GM19467 (cell line): ENCODE results near the gene SLC37A2.
A peak's percentile ranks its signal among the peaks of the same experiment; 100 is the strongest.
"Not testable (repeated sequence)": the region's sequence is repeated elsewhere in the genome, so short reads cannot be mapped to it uniquely, and the experiment has no call there.

ENCODE experiments used
- ATAC-seq: cut with Tn5 transposase; IDR thresholded peaks from one replicate; pipeline ENCODE4 v1.9.1; 2021; ENCODE audit warnings: mild to moderate bottlenecking, moderate library complexity; ENCODE audit not compliant: unreplicated experiment

SLC37A2 gene

DNA sequence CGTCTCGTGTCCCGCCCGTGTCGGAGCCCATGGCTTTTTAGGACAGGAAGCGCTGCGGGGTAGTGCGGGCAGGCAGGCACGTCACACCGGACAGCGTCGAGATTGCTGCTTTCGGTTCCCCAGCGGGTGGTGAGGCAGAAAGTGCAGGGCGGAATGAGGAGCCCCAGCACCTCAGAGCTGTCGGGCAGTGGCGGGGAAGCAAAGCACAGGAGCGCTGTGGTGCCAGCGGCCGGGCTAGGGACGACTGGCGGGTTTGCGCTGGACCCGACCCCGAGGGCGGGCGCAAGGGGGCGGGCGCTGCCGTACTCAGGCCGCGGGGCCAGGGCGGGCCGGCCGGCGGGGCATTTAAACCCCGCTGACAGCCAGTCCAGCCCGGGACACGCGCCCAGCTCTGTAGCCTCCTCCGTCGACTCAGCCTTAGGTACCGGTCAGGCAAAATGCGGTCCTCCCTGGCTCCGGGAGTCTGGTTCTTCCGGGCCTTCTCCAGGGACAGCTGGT, at the start of gene SLC37A2:
SLC37A2 (plus strand) TSS at position 375 of the 498 bp plus-strand sequence; CDS start at position 438, 63 bp downstream.
- peak; percentile 91 for ATAC-seq

DNA sequence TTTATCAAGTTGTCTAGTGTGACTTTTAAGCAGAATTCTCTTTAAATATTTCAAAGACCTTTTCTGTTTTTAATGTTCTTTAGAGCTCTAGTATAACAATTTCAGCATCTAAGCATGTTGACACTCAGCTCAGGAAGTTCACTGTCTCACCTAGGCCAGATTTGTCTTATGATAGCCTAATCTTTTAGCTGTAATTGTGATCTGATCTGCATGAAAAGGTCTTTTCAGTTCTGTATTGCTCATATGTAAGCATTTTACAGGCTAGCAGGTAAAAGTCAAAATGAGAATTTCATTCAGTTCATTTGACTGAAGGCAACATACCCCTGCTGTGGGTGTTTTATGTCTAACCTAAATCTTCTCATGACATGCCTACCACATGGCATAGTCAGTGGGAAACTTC, 46.7 kb upstream of the SLC37A2 start:
- ATAC-seq, result no peak

DNA sequence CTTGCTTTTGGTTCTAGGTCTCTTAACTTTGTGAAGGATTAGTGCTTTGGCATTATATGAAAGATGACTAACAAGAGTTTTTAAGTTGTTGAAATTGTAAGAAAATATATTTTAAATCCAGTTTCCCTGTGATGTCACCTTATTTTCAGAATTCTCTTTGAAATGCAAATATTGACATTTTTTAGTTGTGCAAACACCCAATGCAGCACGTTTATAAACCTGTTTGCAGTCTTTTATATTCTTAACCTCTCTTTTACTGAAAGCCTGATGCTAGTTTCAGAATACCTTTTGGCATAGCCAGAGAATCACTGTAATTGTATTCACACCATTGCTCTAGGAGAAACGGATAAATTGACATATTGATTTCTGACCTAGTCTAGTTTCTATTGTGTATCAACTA, 42.8 kb upstream of the SLC37A2 start:
- no peak for ATAC-seq

DNA sequence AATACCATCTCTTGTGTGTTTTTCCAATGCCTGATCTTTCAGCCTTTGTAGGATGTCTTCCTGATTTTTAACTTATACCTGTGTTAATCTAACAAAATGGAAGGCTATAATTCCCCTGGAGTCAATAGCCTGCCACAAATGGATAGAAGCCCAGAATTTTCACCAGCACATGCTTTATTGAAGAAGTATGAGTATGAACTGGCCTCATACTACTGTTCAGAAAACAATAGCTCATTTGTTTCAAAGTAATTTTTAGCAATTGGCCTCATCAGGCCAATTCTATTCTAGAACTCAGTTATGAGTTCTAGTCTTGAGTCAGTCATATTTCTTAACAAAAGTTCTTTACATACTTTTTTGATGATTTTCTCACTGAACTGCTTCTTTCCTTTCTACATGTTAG, 40.6 kb upstream of the SLC37A2 start:
- ATAC-seq, result no peak

- ATAC-seq, result no peak
Measured at GRCh38 chr11:125025968-125026367, 37.1 kb upstream of the SLC37A2 start.

DNA sequence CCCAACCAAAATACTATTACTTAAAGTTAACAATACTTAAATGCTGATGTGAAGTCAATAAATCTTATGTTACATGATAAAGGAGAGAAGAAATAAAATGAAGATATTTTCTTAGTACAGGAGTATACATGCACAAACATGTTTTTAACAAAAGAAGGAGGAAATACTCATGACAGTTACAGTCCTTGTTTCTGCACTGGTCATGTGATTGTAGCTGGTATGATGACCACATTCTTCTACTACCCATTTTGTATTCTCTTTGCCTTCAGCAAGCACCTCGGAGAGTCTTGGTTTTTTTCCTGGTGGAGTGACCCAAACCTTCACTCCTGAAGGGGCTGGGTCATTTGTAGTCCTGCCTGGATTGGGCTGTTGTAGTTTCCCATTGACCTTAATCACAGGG, 33.7 kb upstream of the SLC37A2 start:
- ATAC-seq, result not testable (repeated sequence)

DNA sequence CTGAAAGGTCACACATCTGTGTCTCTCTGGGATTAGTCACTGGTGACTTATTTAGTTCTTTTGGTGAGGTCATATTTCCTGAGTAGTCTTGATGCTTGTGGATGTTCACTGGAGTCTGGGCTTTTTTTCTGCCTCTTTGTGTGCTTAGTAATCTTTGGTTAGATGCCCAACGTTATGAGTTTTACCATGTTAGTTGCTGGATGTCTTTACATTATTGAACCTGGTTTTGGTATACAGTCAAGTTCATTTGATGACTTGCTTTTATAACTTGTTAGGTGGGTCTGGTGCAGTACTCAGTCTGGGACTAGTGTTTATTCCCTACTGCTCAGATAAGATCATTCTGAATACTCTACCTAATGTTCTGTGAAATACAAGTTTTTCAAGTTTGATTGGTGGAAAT, 26.2 kb upstream of the SLC37A2 start:
- no peak for ATAC-seq

GRCh38 chr11:125049164-125049792, 13.8 kb upstream of the SLC37A2 start:
- ATAC-seq, result no peak

- no peak for ATAC-seq
Measured at GRCh38 chr11:125052047-125052446, 11.1 kb upstream of the SLC37A2 start.

- ATAC-seq, result no peak
Measured at GRCh38 chr11:125053167-125053566, 9.9 kb upstream of the SLC37A2 start.

DNA sequence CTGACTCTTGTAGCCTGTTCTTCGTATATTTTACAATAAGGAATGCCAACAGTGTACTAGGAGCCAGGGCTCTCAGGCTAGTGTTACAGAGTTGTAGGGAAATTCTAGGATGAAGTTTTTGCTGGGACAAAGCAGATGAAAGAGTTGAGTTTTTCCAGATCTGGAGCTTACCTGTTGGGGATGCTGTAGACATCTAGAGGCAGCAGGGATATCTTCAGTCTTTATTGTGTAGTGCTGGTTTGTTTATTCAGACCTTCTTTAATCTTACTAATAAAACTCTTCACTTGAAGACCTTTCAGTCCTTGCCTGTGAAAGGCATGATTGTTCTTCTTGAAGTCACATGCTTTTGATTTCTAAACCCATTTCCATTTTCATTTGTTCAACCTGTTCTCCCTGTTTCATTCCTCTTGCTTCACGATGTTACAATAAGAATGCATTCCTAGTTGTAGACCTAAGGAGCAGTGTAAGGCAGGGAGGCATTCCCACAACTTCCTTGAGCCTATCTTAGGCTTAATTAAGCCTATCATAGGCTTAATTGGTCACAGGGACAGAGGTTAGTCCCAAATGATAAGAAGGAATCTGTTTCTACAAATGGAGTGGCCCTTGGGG, 7.9 kb upstream of the SLC37A2 start:
- no peak for ATAC-seq

GRCh38 chr11:125056111-125056510, 7.0 kb upstream of the SLC37A2 start:
- ATAC-seq, result not testable (repeated sequence)

GRCh38 chr11:125056931-125057692, 6.0 kb upstream of the SLC37A2 start:
- no peak for ATAC-seq

GRCh38 chr11:125057693-125058016, 5.5 kb upstream of the SLC37A2 start:
- ATAC-seq, result no peak

- no peak for ATAC-seq
Measured at GRCh38 chr11:125061281-125061680, 1.8 kb upstream of the SLC37A2 start.

DNA sequence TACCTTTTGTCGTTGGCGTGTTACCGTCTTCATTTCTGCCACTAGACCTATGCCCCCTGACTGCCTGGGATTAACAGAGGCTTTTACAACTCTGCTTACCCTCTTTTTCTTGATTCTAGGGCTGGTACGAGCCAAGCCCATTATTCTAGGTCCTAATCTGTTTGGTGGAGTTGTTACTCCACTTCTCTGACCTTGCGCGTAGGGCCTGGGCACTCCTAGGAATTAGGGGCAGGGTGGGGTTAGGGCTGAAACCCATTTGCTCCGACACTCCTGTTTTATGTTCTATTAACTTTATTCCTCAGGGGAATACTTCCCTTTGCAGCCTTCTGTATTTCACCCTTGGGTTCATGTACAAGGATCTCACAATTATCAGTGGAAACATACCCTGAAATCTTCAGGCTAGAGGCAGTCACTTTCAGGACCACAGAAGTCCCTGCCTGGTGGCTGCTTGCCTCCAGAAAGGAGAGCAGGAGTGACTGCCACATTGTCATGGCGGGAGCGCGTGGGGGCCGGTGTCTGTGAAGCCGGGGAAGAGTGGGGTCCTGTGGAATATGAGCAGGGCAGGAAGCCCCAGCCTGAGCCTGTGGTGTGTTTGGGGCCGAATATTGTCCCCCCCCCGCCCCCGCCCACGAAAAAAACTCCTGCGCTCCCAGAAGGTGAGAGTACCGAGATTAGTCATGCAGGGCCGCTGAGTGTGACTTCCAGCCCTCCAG, 731 bp upstream of the SLC37A2 start:
- no peak for ATAC-seq

DNA sequence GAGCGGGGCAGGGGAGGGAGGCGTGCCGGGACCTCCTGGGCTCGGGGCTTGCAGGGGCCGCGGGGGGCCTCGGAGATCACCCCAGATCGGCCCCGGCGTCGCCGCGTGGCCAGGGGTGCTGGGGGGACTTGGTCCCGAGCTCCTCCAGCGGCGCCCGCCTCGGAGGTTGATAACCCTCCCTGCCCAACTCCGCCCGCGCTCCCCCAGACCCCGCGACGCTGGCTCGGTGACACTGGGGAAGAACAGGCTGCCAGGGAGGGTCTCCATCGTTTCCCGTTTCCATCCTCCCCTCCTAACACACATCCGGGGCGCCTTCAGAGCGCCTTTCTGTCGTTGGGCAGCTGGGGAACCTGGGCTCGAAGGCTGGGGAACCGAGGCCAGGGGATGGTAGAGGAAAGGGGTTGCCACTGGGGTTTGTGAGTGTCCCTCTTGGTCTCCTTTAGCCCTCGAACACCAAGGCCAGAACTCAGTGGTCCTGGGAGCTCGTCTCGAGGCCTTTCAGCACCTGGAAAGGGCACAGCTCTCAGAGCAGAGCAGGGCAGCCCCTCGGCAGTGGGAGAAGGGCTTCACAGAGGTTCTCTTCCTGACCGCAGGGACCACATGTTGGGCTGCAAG, 431 bp downstream of the SLC37A2 start:
- ATAC-seq, result peak; percentile 23

DNA sequence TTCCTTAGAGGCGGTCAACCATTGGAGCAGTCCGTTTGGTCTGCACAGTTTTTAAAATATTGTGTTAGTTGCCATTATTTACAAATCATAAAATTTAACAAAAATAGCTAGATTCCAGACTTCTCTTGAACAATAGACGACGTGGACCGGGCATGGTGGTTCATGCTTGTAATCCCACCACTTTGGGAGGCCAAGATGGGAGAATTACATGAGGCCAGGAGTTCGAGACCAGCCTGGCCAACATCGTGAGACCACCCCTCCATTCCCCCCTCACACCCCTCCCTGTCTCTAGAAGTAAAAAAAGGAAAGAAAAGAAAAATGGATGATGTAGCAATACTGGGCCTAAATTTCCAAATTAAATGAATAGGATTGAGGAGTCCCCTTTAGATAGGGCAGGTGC, 965 bp downstream of the SLC37A2 start:
- ATAC-seq, result no peak

DNA sequence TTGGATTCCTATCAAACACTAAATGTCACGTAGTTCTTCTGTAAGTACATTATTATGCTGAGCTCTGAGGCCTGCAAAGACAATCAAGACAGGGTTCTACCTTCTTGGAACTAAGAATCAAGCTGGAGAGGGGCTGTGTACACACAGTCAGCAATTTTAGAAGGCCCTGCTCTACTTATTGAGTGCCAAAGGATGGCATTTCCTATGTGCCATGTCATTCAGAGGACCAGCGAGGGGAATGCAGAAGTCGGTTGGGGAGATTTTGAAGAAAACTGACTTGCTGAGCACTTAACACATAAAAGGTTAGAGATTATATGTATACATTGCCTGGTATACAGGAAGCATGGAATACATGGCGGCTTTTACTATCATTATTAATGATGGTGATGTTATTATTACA, 5.3 kb downstream of the SLC37A2 start:
- no peak for ATAC-seq

DNA sequence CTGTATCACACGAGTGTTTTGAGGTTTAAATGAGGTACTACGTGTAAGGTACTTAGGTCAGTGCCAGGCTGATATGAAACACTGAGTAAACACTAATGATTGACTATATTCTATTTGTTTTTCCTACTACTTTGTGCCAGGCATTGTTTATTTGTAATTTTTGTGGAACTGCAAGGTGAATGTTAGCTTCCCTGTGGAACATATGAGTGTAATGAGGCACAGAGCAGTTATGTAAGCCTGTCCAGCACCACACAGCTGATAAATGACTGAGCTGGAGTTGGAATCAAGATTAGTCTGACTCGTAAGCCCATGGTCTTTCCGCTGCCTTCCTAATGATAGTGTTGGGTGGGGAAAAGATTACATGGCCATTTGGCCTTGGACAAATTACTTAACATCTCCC, 5.9 kb downstream of the SLC37A2 start:
- ATAC-seq, result no peak

- ATAC-seq, result no peak
Measured at GRCh38 chr11:125069796-125070195, 6.7 kb downstream of the SLC37A2 start.
